ENCODE data around the gene TMC7.

GRCh38 chr16:18945233-18945632 lies 38.5 kb upstream of the TMC7 start:
- TF ChIP-seq EZH2 (IDR thresholded peaks at IDR 0.05) (no peak), POLR2AphosphoS5 (IDR thresholded peaks at IDR 0.05; ENCODE audit: borderline replicate concordance, low read depth, low read length) (no peak), FOXP2 (optimal IDR thresholded peaks at IDR 0.05; ENCODE audit: control extremely low read depth, extremely low read length, insufficient read depth) (no peak)

Measured in SK-N-MC (cell line).